ENCODE measurements around the gene GPANK1. TPM values are rescaled to one million over a fixed set of nuclear protein-coding genes. Genes with fewer than 3 reads are reported as not detected.
A peak's percentile ranks its signal among the peaks of the same experiment; 100 is the strongest.

The GPANK1 gene
- total RNA-seq, 1 experiment from 2014 or later = 29.1 TPM

GRCh38 chr6:31624070-31624469 is 40.7 kb downstream of the GPANK1 start (continued):
- TF ChIP-seq, protein P1, sequence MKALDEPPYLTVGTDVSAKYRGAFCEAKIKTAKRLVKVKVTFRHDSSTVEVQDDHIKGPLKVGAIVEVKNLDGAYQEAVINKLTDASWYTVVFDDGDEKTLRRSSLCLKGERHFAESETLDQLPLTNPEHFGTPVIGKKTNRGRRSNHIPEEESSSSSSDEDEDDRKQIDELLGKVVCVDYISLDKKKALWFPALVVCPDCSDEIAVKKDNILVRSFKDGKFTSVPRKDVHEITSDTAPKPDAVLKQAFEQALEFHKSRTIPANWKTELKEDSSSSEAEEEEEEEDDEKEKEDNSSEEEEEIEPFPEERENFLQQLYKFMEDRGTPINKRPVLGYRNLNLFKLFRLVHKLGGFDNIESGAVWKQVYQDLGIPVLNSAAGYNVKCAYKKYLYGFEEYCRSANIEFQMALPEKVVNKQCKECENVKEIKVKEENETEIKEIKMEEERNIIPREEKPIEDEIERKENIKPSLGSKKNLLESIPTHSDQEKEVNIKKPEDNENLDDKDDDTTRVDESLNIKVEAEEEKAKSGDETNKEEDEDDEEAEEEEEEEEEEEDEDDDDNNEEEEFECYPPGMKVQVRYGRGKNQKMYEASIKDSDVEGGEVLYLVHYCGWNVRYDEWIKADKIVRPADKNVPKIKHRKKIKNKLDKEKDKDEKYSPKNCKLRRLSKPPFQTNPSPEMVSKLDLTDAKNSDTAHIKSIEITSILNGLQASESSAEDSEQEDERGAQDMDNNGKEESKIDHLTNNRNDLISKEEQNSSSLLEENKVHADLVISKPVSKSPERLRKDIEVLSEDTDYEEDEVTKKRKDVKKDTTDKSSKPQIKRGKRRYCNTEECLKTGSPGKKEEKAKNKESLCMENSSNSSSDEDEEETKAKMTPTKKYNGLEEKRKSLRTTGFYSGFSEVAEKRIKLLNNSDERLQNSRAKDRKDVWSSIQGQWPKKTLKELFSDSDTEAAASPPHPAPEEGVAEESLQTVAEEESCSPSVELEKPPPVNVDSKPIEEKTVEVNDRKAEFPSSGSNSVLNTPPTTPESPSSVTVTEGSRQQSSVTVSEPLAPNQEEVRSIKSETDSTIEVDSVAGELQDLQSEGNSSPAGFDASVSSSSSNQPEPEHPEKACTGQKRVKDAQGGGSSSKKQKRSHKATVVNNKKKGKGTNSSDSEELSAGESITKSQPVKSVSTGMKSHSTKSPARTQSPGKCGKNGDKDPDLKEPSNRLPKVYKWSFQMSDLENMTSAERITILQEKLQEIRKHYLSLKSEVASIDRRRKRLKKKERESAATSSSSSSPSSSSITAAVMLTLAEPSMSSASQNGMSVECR (CRISPR knock-in tag; IDR thresholded peaks at IDR 0.05; ENCODE audit: borderline replicate concordance) = no peak
- TF ChIP-seq ZNF671 (CRISPR knock-in tag; IDR thresholded peaks at IDR 0.05) (no peak), ETV6 (CRISPR knock-in tag; IDR thresholded peaks at IDR 0.05) (no peak), ZNF423 (CRISPR knock-in tag; IDR thresholded peaks at IDR 0.05) (no peak)

GRCh38 chr6:31622684-31623091 is 42.1 kb downstream of the GPANK1 start:
- TF ChIP-seq GTF2I (CRISPR knock-in tag; conservative IDR thresholded peaks at IDR 0.05) = no peak
- TF ChIP-seq, protein P2, sequence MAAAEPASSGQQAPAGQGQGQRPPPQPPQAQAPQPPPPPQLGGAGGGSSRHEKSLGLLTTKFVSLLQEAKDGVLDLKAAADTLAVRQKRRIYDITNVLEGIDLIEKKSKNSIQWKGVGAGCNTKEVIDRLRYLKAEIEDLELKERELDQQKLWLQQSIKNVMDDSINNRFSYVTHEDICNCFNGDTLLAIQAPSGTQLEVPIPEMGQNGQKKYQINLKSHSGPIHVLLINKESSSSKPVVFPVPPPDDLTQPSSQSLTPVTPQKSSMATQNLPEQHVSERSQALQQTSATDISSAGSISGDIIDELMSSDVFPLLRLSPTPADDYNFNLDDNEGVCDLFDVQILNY (CRISPR knock-in tag; IDR thresholded peaks at IDR 0.05) = no peak
- TF ChIP-seq, protein P3, sequence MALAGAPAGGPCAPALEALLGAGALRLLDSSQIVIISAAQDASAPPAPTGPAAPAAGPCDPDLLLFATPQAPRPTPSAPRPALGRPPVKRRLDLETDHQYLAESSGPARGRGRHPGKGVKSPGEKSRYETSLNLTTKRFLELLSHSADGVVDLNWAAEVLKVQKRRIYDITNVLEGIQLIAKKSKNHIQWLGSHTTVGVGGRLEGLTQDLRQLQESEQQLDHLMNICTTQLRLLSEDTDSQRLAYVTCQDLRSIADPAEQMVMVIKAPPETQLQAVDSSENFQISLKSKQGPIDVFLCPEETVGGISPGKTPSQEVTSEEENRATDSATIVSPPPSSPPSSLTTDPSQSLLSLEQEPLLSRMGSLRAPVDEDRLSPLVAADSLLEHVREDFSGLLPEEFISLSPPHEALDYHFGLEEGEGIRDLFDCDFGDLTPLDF (CRISPR knock-in tag; IDR thresholded peaks at IDR 0.05) = no peak
- TF ChIP-seq, protein P4, sequence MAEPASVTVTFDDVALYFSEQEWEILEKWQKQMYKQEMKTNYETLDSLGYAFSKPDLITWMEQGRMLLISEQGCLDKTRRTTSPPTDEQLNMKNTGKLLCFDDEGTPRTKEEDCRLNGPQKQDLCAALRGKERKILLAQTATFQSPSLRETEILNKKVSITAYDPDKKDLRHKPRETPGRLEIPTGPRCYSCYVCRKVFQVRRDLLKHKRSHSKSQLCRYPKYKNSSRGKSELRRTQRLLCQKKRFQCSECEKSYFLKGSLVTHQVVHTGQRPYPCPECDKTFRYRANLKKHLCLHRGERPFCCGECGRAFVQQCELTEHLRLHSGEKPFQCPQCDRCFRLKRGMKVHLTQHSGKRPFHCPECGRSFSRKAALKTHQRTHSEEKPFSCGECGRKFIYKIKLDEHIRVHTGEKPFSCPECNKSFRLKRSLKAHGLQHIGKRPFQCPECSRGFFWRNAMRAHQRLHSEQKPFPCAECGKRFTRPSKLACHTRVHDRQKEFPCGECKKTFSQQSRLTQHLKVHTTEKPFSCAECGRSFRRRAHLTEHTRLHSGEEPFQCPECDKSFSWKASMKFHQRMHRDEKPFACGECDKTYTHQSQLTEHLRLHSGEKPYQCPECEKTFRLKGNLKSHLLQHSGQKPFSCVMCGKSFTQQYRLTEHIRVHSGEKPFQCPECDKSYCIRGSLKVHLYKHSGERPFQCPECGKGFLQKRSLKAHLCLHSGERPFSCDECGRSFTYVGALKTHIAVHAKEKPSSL (CRISPR knock-in tag; conservative IDR thresholded peaks at IDR 0.05) = no peak
- TF ChIP-seq SMAD3 (CRISPR knock-in tag; IDR thresholded peaks at IDR 0.05; ENCODE audit: borderline replicate concordance) = no peak
- TF ChIP-seq JUN (CRISPR knock-in tag; IDR thresholded peaks at IDR 0.05) = no peak
- TF ChIP-seq, protein P5, sequence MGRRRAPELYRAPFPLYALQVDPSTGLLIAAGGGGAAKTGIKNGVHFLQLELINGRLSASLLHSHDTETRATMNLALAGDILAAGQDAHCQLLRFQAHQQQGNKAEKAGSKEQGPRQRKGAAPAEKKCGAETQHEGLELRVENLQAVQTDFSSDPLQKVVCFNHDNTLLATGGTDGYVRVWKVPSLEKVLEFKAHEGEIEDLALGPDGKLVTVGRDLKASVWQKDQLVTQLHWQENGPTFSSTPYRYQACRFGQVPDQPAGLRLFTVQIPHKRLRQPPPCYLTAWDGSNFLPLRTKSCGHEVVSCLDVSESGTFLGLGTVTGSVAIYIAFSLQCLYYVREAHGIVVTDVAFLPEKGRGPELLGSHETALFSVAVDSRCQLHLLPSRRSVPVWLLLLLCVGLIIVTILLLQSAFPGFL (CRISPR knock-in tag; IDR thresholded peaks at IDR 0.05; ENCODE audit: borderline replicate concordance) = no peak
- no peak for TF ChIP-seq CREB1 (CRISPR knock-in tag; IDR thresholded peaks at IDR 0.05)
- ChIA-PET POLR2A (interaction anchor here (0.6 to 1.9 kb wide), 6 partner anchors 16 to 568 kb away, joined by 3 to 8 read pairs (median 7); partner anchors contain the start of genes ATP6V1G2, BAG6 and DDX39B), CTCF (interaction anchor here (0.7 to 2.1 kb wide), 4 partner anchors 24 to 147 kb away, joined by 3 to 16 read pairs (median 4); partner anchors contain the start of genes ATP6V1G2 and NFKBIL1)
- Mint-ChIP-seq H3K4me1 (peaks cover 13% of the 10 kb centered on the region), H3K36me3 (peaks cover 63% of the 10 kb centered on the region), H3K27me3 (ENCODE audit: low read depth) (no peaks in the 10 kb centered on the region; the same call in 1 of the 2 replicates), H3K27ac (peak overlapping the region; percentile 95), H3K9me3 (no peaks in the 10 kb centered on the region), H3K4me3 (peak overlapping the region; percentile 92)
- no peak for ATAC-seq
- no peak for DNase-seq (ENCODE audit: low spot score)

DNA sequence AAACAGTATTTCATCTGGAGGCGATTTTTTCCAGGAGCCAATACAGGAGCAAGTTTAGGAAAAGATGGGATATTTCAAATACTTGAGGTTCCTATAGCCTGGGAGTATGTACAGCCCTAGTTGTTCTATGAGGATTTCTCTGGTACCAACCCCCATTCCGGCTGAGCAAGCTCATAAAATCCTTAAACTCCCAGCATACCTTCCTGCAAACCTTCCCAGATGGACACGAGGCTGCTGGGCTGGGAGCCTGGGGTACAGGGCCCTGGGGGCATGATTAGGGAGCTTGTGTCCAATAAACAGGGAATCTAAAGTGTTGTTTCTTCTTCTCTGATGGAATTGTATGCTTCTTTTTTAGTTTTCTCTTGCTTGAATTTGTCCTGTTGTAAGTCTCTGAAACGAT is 42.8 kb downstream of the GPANK1 start:
- POLR2A ChIA-PET = interaction anchor here (1.1 to 1.9 kb wide), 5 partner anchors 17 to 81 kb away, joined by 3 to 8 read pairs (median 7); partner anchors contain the start of genes ATP6V1G2, BAG6, C6orf47 and DDX39B
- ATAC-seq (no peak), DNase-seq (ENCODE audit: low spot score) (no peak)
- no peaks in the 10 kb centered on the region for H3K9me3 Mint-ChIP-seq
- CTCF ChIA-PET = interaction anchor here (0.7 to 2.1 kb wide), 5 partner anchors 24 to 148 kb away, joined by 3 to 16 read pairs (median 5); partner anchors contain the start of genes ATP6V1G2 and NFKBIL1
- H3K36me3 Mint-ChIP-seq = peaks cover 56% of the 10 kb centered on the region
- peak overlapping the region; percentile 95 for H3K27ac Mint-ChIP-seq
- TF ChIP-seq, protein P6, sequence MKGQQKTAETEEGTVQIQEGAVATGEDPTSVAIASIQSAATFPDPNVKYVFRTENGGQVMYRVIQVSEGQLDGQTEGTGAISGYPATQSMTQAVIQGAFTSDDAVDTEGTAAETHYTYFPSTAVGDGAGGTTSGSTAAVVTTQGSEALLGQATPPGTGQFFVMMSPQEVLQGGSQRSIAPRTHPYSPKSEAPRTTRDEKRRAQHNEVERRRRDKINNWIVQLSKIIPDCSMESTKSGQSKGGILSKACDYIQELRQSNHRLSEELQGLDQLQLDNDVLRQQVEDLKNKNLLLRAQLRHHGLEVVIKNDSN (CRISPR knock-in tag; IDR thresholded peaks at IDR 0.05) = no peak
- TF ChIP-seq, protein P7, sequence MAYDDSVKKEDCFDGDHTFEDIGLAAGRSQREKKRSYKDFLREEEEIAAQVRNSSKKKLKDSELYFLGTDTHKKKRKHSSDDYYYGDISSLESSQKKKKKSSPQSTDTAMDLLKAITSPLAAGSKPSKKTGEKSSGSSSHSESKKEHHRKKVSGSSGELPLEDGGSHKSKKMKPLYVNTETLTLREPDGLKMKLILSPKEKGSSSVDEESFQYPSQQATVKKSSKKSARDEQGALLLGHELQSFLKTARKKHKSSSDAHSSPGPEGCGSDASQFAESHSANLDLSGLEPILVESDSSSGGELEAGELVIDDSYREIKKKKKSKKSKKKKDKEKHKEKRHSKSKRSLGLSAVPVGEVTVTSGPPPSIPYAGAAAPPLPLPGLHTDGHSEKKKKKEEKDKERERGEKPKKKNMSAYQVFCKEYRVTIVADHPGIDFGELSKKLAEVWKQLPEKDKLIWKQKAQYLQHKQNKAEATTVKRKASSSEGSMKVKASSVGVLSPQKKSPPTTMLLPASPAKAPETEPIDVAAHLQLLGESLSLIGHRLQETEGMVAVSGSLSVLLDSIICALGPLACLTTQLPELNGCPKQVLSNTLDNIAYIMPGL (CRISPR knock-in tag; IDR thresholded peaks at IDR 0.05) = no peak
- TF ChIP-seq, protein P2 (CRISPR knock-in tag; IDR thresholded peaks at IDR 0.05) = no peak
- TF ChIP-seq OVOL2 (CRISPR knock-in tag; IDR thresholded peaks at IDR 0.05; ENCODE audit: borderline replicate concordance) (no peak), CBFB (CRISPR knock-in tag; IDR thresholded peaks at IDR 0.05; ENCODE audit: low read depth) (no peak), IRF1 (CRISPR knock-in tag; IDR thresholded peaks at IDR 0.05) (no peak)
- peaks cover 13% of the 10 kb centered on the region for H3K4me1 Mint-ChIP-seq
- H3K4me3 Mint-ChIP-seq = peak overlapping the region; percentile 92
- no peaks in the 10 kb centered on the region; the same call in 1 of the 2 replicates for H3K27me3 Mint-ChIP-seq (ENCODE audit: low read depth)

All from WTC11 (cell line).